CD4-positive, alpha-beta T cell treated with Interferon alpha-2 for 1 hour (primary cell): Measurements from ENCODE around the gene JARID2.

ENCODE experiments used
- DNase-seq, 2 donors: peaks; one replicate each; pipeline ENCODE4 v3.0.0-alpha.2; 2020 to 2022

JARID2 gene

GRCh38 chr6:15476631-15477380 lies 230.9 kb downstream of the JARID2 start:
- DNase-seq = no peak

GRCh38 chr6:15477746-15478145 lies 231.9 kb downstream of the JARID2 start:
- no peak for DNase-seq

- DNase-seq = no peak
Measured at GRCh38 chr6:15479761-15480160, 233.9 kb downstream of the JARID2 start.

- DNase-seq = no peak
Measured at GRCh38 chr6:15480525-15480924, 234.7 kb downstream of the JARID2 start.

- DNase-seq = no peak
Measured at GRCh38 chr6:15481390-15482291, 235.8 kb downstream of the JARID2 start.

GRCh38 chr6:15483060-15483459 lies 237.2 kb downstream of the JARID2 start:
- DNase-seq = no peak

GRCh38 chr6:15484140-15484539 lies 238.3 kb downstream of the JARID2 start:
- DNase-seq = no peak

GRCh38 chr6:15484821-15485220 lies 239.0 kb downstream of the JARID2 start:
- DNase-seq = no peak

- DNase-seq = no peak
Measured at GRCh38 chr6:15485936-15486335, 240.1 kb downstream of the JARID2 start.

- no peak for DNase-seq
Measured at GRCh38 chr6:15487262-15487661, 241.4 kb downstream of the JARID2 start.

GRCh38 chr6:15489261-15489962 lies 243.5 kb downstream of the JARID2 start:
- DNase-seq = no peak

GRCh38 chr6:15490242-15491100 lies 244.6 kb downstream of the JARID2 start:
- no peak for DNase-seq

GRCh38 chr6:15491255-15491985 lies 245.6 kb downstream of the JARID2 start:
- peak; percentile 67 to 73 for DNase-seq

GRCh38 chr6:15491986-15492269 lies 246.1 kb downstream of the JARID2 start:
- no peak for DNase-seq

GRCh38 chr6:15493437-15494168 lies 247.7 kb downstream of the JARID2 start:
- DNase-seq = no peak

- no peak for DNase-seq
Measured at GRCh38 chr6:15495375-15495901, 249.6 kb downstream of the JARID2 start.

GRCh38 chr6:15496345-15497131 lies 250.7 kb downstream of the JARID2 start:
- no peak for DNase-seq

- DNase-seq = no peak
Measured at GRCh38 chr6:15498640-15499039, 252.8 kb downstream of the JARID2 start.

- DNase-seq = no peak
Measured at GRCh38 chr6:15499125-15499524, 253.3 kb downstream of the JARID2 start.

- DNase-seq = no peak
Measured at GRCh38 chr6:15499591-15499990, 253.7 kb downstream of the JARID2 start.
